Esophagus muscularis mucosa (tissue), 4 donors: Measurements from ENCODE around the gene NAGK. TPM values are rescaled to one million over a fixed set of nuclear protein-coding genes. Genes with fewer than 3 reads are reported as not detected.

ENCODE experiments used
- DNase-seq: peaks from one replicate; pipeline ENCODE4 v3.0.0-alpha.2; 2017; ENCODE audit errors: extremely low spot score
- H3K27ac ChIP-seq, 4 donors: fragments of 200-600 bp; sonication (generic); replicated peaks in 1 of 4; 1 replicate in 3 of 4; 2 replicates in 1 of 4; pipeline ENCODE4 v1.5.1; 2016 to 2019; ENCODE audit warnings: mild to moderate bottlenecking in 1 of 4
- H3K27me3 ChIP-seq, 4 donors: fragments of 200-600 bp; sonication (generic); one replicate each; pipeline versions ENCODE4 v1.5.1 to v1.6.0; 2016 to 2019
- H3K36me3 ChIP-seq, 4 donors: fragments of 200-600 bp; sonication (generic); one replicate each; pipeline ENCODE4 v1.5.1; 2016 to 2019
- H3K4me1 ChIP-seq, 4 donors: fragments of 200-600 bp; sonication (generic); one replicate each; pipeline ENCODE4 v1.5.1; 2016 to 2019
- H3K4me3 ChIP-seq, 4 donors: fragments of 200-600 bp; sonication (generic); 1 replicate in 2 of 4; 2 replicates in 2 of 4; pipeline ENCODE4 v1.5.1; 2016 to 2019; ENCODE audit warnings: mild to moderate bottlenecking in 4 of 4, moderate library complexity in 1 of 4
- H3K9me3 ChIP-seq, 4 donors: fragments of 200-600 bp; sonication (generic); 1 replicate in 3 of 4; 2 replicates in 1 of 4; pipeline ENCODE4 v1.5.1; 2016 to 2019
- EP300 ChIP-seq: sonication (generic); formaldehyde crosslinking; IDR thresholded peaks from one replicate; pipeline ENCODE4 v1.6.1; 2017; ENCODE audit warnings: antibody characterized with exemption
- POLR2A ChIP-seq: fragments of 450-650 bp; IDR thresholded peaks from one replicate; pipeline ENCODE4 v1.6.1; 2017; ENCODE audit warnings: antibody characterized with exemption, moderate library complexity, mild to moderate bottlenecking, low read depth
- POLR2AphosphoS5 ChIP-seq, 2 donors: sonication (generic); formaldehyde crosslinking; IDR thresholded peaks; one replicate each; pipeline ENCODE4 v1.6.1; 2017; ENCODE audit warnings: antibody characterized with exemption in 2 of 2
- WGBS: methylation state at CpG from one replicate; pipeline ENCODE4 v1.1.5; 2018; 5-methylcytosine and 5-hydroxymethylcytosine counted together
- intact Hi-C: fragments of 100-400 bp; cut with DNase I; formaldehyde crosslinking; loops from one replicate; pipeline ENCODE4 v1.15.1; 2023
- total RNA-seq, 4 donors: library from RNA; depleted of rRNA; stranded (reverse); fragments of >200 nt; gene quantifications; one replicate each; pipeline versions ENCODE4 v1.1.0 to v1.2.1, GENCODE V29; 2016
- TF ChIP-seq, protein P1 (sequence below), 3 experiments: fragments of 200-600 bp in 2 of 3; fragments of 450-650 bp in 1 of 3; sonication (generic) in 2 of 3; IDR thresholded peaks; one replicate each; pipeline ENCODE4 v1.5.1; 2017 to 2019; ENCODE audit warnings: antibody characterized with exemption in 3 of 3, mild to moderate bottlenecking in 2 of 3, moderate library complexity in 1 of 3

The NAGK gene
- total RNA-seq, 4 donors from 2014 or later = 49.0 to 81.4 (median 65.2) TPM

DNA sequence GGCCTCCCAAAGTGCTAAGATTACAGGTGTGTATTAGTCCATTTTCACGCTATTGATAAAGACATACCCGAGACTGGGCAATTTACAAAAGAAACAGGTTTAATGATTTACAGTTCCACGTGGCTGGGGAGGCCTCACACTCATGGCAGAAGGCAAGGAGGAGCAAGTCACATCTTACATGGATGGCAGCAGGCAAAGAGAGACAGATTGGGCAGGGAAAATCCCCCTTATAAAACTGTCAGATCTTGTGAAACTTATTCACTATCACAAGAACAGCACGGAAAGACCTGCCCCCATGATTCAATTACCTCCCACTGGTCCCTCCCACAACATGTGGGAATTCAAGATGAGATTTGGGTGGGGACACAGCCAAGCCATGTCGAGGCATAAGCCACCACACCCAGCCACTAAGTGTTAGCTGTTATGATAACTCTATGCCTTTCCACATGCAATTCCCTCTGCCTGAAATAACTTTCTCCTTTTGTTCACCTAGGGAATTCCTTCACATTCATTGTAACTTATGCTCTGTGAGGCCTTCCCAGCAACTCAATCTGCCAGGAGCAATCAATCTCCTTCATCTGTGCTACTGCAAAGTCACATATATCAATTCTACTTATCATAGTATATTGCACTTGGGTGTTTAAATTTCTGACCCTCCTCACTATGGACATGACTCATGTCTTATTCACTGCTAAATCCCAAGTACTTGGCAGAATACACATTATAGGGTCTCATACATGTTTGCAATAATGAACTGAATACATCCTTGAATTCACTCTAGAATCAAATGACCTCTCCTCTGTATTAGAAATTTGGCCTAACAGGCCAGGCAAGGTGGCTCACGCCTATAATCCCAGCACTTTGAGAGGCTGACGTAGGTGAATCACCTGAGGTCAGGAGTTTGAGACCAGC is 54.2 kb downstream of the NAGK start:
- 94% methylated on average over 7 of the region's 7 CpGs for WGBS
- intact Hi-C loops = no loop called here
- no peak for TF ChIP-seq POLR2AphosphoS5 (IDR thresholded peaks at IDR 0.05)
- no peak for TF ChIP-seq EP300
- no peak for TF ChIP-seq POLR2A
- TF ChIP-seq, protein P1, sequence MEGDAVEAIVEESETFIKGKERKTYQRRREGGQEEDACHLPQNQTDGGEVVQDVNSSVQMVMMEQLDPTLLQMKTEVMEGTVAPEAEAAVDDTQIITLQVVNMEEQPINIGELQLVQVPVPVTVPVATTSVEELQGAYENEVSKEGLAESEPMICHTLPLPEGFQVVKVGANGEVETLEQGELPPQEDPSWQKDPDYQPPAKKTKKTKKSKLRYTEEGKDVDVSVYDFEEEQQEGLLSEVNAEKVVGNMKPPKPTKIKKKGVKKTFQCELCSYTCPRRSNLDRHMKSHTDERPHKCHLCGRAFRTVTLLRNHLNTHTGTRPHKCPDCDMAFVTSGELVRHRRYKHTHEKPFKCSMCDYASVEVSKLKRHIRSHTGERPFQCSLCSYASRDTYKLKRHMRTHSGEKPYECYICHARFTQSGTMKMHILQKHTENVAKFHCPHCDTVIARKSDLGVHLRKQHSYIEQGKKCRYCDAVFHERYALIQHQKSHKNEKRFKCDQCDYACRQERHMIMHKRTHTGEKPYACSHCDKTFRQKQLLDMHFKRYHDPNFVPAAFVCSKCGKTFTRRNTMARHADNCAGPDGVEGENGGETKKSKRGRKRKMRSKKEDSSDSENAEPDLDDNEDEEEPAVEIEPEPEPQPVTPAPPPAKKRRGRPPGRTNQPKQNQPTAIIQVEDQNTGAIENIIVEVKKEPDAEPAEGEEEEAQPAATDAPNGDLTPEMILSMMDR (IDR thresholded peaks at IDR 0.05) = no peak
- Histone ChIP-seq H3K27ac (no peak overlapping the region), H3K27me3 (no peaks in the 10 kb centered on the region), H3K9me3 (no peaks in the 10 kb centered on the region), H3K4me3 (no peak overlapping the region), H3K4me1 (peaks cover 6 to 15% (median 8%) of the 10 kb centered on the region in 4 donors), H3K36me3 (peaks cover 0 to 62% (median 46%) of the 10 kb centered on the region in 4 donors)
- no peak for DNase-seq

DNA sequence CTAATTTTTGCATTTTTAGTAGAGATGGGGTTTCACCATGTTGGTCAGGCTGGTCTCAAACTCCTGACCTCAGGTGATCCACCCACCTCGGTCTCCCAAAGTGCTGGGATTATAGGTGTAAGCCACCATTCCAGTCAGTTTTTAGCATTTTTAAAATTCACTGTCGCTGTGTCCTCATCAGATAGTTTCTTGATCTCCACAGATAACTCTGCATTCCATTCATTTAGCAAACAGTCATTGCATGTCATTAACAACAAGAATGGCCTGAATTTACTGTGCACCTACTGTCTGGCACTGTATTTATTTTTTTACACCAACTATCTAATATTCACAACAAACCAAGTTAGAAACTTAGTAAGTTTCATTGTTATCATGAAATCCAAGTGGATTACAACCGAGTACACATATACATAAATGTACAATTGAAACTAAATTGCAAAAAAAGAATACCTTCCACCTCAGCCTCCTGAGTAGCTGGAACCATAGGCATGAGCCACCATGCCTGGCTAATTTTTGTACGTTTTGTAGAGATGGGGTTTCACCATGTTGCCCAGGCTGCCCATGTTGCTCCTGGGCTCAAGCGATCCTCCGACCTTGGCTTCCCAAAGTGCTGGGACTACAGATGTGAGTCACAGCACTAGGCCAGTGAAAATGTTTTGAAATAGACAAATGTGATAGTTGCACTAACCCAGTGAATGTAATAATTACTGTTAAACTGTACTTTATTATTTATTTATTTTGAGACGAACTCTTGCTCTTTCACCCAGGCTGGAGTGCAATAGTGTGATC is 57.3 kb downstream of the NAGK start:
- H3K36me3 ChIP-seq = peaks cover 0 to 31% (median 20%) of the 10 kb centered on the region in 4 donors
- intact Hi-C loops = no loop called here
- no peaks in the 10 kb centered on the region for H3K27me3 ChIP-seq
- H3K27ac ChIP-seq = no peak overlapping the region
- peaks cover 12 to 34% (median 23%) of the 10 kb centered on the region in 4 donors for H3K4me1 ChIP-seq
- no peaks in the 10 kb centered on the region for H3K9me3 ChIP-seq
- no peak for DNase-seq
- no peak for TF ChIP-seq POLR2AphosphoS5 (IDR thresholded peaks at IDR 0.05)
- no peak for TF ChIP-seq EP300
- TF ChIP-seq, protein P1 (IDR thresholded peaks at IDR 0.05) = no peak
- no peak for TF ChIP-seq POLR2A
- WGBS = 91% methylated on average over 7 of the region's 7 CpGs
- H3K4me3 ChIP-seq = no peak overlapping the region

DNA sequence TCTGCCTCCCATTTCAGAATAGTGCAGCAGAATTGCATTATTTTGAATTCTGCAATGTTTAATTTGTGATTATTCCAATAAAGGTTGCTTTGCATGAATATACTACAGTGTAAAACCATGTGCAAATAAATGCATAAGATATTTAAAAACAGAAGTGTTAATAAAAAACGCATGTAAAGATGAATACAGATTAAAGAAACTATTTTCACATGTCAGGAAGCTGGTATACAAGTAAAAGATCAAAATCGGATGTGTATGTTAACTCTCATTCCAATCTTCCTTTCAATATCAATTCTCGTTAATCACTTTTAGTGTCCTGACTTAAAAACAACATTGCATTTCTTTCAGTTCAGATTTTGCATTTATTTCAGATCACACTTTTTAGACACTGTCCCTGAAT is 58.5 kb downstream of the NAGK start:
- Histone ChIP-seq H3K27me3 (no peaks in the 10 kb centered on the region), H3K36me3 (peaks cover 0 to 21% (median 12%) of the 10 kb centered on the region in 4 donors), H3K4me3 (no peak overlapping the region), H3K27ac (no peak overlapping the region), H3K4me1 (peaks cover 20 to 45% (median 33%) of the 10 kb centered on the region in 4 donors), H3K9me3 (no peaks in the 10 kb centered on the region)
- no peak for DNase-seq
- 79% methylated on average over 3 of the region's 3 CpGs for WGBS
- TF ChIP-seq POLR2AphosphoS5 (IDR thresholded peaks at IDR 0.05) (no peak), POLR2A (no peak), EP300 (no peak)
- TF ChIP-seq, protein P1 (IDR thresholded peaks at IDR 0.05) = no peak
- intact Hi-C loops = no loop called here

Other genes with a start within 250 kb of the NAGK start
- gene CLEC4F, start 248.0 kb upstream of the NAGK start, total RNA-seq = under 1 TPM in 3 of 4 donors, not detected in 1; 0.13 to 0.63 (median 0.42) TPM
- 1 to 10 TPM in 2 of 4 donors, under 1 TPM in 2; 0.26 to 1.7 (median 0.68) TPM for gene CD207, start 232.8 kb upstream of the NAGK start, total RNA-seq
- 1 to 10 TPM in 3 of 4 donors, under 1 TPM in 1; 0.33 to 2.5 (median 1.5) TPM for gene VAX2, start 168.1 kb upstream of the NAGK start, total RNA-seq
- gene ATP6V1B1, start 132.7 kb upstream of the NAGK start, total RNA-seq = 1 to 10 TPM in 1 of 4 donors, under 1 TPM in 1, not detected in 2; 0.83 to 1.6 TPM
- gene ANKRD53, start 90.0 kb upstream of the NAGK start, total RNA-seq = 1 to 10 TPM in 1 of 4 donors, under 1 TPM in 3; under 0.01 to 3.2 (median 0.82) TPM
- 10 to 100 TPM; 21.6 to 37.7 (median 33.3) TPM for gene TEX261, start 73.8 kb upstream of the NAGK start, total RNA-seq
- gene MCEE, start 61.6 kb downstream of the NAGK start, total RNA-seq = 10 to 100 TPM in 3 of 4 donors, 1 to 10 TPM in 1; 9.0 to 23.3 (median 12.4) TPM
- 10 to 100 TPM; 14.4 to 24.5 (median 17.9) TPM for gene MPHOSPH10, start 62.0 kb downstream of the NAGK start, total RNA-seq
- gene PAIP2B, start 158.5 kb downstream of the NAGK start, total RNA-seq = 10 to 100 TPM; 11.2 to 16.9 (median 12.6) TPM